Measurements from ENCODE around the gene GSG1L.

The GSG1L gene

DNA sequence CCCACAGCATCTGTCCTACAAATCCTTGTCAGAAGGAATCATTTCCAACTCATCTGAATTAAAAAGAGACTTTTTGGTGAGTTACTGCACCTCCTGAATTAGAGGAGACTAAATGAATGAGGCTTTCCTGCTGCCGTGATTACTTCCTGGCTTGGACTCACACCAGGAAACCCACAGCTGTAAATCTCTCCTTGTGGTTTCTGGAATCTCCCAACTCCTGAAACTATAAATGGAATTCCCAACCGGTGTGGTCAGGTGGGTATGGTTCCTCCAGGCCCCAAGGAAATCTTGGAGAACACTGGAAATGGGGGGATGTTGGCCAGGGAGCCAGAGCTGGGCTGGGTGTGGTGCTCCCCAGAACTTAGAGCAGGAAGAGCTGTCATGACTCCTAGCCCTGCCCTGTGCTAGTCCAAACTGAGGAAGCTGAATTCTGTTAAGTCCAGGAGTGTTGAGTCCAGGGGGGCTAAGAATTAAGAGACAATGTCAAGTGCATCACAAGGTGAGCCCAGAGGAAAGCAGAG is 216.4 kb downstream of the GSG1L start:
- TF ChIP-seq EGR1 (IDR thresholded peaks at IDR 0.05) (no peak), RAD21 (IDR thresholded peaks at IDR 0.05; ENCODE audit: low read depth) (no peak), TEAD4 (IDR thresholded peaks at IDR 0.05) (no peak), YY1 (IDR thresholded peaks at IDR 0.05; ENCODE audit: low read depth) (no peak), ZBTB7A (IDR thresholded peaks at IDR 0.05; ENCODE audit: low read depth) (no peak), TAF1 (IDR thresholded peaks at IDR 0.05; ENCODE audit: low read depth) (no peak), CEBPB (IDR thresholded peaks at IDR 0.05) (no peak), CREB1 (IDR thresholded peaks at IDR 0.05; ENCODE audit: low read depth) (no peak), EP300 (IDR thresholded peaks at IDR 0.05; ENCODE audit: borderline replicate concordance) (no peak), NFIC (IDR thresholded peaks at IDR 0.05) (no peak), TCF12 (IDR thresholded peaks at IDR 0.05; ENCODE audit: low read depth) (no peak), FOXM1 (IDR thresholded peaks at IDR 0.05; ENCODE audit: borderline replicate concordance, low read depth) (no peak)
- TF ChIP-seq, protein P1, sequence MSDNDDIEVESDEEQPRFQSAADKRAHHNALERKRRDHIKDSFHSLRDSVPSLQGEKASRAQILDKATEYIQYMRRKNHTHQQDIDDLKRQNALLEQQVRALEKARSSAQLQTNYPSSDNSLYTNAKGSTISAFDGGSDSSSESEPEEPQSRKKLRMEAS (IDR thresholded peaks at IDR 0.05) = no peak
- TF ChIP-seq, protein P2, sequence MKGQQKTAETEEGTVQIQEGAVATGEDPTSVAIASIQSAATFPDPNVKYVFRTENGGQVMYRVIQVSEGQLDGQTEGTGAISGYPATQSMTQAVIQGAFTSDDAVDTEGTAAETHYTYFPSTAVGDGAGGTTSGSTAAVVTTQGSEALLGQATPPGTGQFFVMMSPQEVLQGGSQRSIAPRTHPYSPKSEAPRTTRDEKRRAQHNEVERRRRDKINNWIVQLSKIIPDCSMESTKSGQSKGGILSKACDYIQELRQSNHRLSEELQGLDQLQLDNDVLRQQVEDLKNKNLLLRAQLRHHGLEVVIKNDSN (IDR thresholded peaks at IDR 0.05) = no peak
- TF ChIP-seq, protein P3, sequence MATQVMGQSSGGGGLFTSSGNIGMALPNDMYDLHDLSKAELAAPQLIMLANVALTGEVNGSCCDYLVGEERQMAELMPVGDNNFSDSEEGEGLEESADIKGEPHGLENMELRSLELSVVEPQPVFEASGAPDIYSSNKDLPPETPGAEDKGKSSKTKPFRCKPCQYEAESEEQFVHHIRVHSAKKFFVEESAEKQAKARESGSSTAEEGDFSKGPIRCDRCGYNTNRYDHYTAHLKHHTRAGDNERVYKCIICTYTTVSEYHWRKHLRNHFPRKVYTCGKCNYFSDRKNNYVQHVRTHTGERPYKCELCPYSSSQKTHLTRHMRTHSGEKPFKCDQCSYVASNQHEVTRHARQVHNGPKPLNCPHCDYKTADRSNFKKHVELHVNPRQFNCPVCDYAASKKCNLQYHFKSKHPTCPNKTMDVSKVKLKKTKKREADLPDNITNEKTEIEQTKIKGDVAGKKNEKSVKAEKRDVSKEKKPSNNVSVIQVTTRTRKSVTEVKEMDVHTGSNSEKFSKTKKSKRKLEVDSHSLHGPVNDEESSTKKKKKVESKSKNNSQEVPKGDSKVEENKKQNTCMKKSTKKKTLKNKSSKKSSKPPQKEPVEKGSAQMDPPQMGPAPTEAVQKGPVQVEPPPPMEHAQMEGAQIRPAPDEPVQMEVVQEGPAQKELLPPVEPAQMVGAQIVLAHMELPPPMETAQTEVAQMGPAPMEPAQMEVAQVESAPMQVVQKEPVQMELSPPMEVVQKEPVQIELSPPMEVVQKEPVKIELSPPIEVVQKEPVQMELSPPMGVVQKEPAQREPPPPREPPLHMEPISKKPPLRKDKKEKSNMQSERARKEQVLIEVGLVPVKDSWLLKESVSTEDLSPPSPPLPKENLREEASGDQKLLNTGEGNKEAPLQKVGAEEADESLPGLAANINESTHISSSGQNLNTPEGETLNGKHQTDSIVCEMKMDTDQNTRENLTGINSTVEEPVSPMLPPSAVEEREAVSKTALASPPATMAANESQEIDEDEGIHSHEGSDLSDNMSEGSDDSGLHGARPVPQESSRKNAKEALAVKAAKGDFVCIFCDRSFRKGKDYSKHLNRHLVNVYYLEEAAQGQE (IDR thresholded peaks at IDR 0.05; ENCODE audit: low read depth) = no peak

DNA sequence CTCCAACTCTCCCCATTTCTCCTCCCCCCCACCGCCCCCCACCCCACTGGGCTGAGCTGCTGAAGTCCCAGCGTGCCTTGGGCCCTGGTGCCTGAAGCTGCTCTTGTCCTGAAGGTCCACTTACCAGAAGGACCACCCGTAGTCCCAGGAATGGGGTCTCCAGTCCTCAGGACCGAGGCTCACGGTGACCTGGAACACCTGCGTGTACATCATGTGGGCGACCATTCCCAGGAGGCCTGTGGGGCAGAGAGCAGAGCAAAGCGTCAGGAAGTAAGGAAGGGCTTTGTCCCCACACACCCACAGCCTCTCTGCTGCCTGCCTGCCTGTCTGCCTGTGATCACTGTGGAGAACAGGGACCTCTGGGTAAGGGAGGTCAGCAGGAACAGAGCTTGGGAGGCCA is 218.7 kb downstream of the GSG1L start:
- no peak for TF ChIP-seq EGR1 (IDR thresholded peaks at IDR 0.05)
- no peak for TF ChIP-seq TEAD4 (IDR thresholded peaks at IDR 0.05)
- TF ChIP-seq TCF12 (IDR thresholded peaks at IDR 0.05; ENCODE audit: low read depth) = no peak
- no peak for TF ChIP-seq FOXM1 (IDR thresholded peaks at IDR 0.05; ENCODE audit: borderline replicate concordance, low read depth)
- no peak for TF ChIP-seq CEBPB (IDR thresholded peaks at IDR 0.05)

DNA sequence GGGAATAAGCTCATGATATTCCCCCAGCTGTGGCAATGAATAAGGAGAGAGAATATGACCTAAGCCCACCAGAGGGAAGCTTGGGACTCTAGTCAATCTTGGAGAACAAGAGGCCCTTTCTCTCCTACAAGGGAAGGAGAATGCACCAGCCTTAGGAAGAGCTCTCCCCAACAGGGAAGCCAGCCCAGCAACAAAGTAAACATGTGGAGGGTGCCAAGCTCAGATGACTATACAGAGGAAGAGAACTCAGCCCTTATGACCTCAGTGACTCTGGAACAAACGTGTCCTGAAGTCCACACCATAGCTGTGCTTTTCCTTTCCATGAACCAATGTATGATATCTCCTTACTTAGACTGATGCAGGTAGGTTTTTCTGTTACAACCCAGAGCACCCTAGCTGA is 219.7 kb downstream of the GSG1L start:
- TF ChIP-seq EGR1 (IDR thresholded peaks at IDR 0.05) (no peak), NFIC (IDR thresholded peaks at IDR 0.05) (no peak), EP300 (IDR thresholded peaks at IDR 0.05; ENCODE audit: borderline replicate concordance) (no peak), CEBPB (IDR thresholded peaks at IDR 0.05) (no peak), ZBTB7A (IDR thresholded peaks at IDR 0.05; ENCODE audit: low read depth) (no peak), RAD21 (IDR thresholded peaks at IDR 0.05; ENCODE audit: low read depth) (no peak), YY1 (IDR thresholded peaks at IDR 0.05; ENCODE audit: low read depth) (no peak), FOXM1 (IDR thresholded peaks at IDR 0.05; ENCODE audit: borderline replicate concordance, low read depth) (no peak), TAF1 (IDR thresholded peaks at IDR 0.05; ENCODE audit: low read depth) (no peak), TEAD4 (IDR thresholded peaks at IDR 0.05) (no peak), CREB1 (IDR thresholded peaks at IDR 0.05; ENCODE audit: low read depth) (no peak), TCF12 (IDR thresholded peaks at IDR 0.05; ENCODE audit: low read depth) (no peak)
- TF ChIP-seq, protein P1 (IDR thresholded peaks at IDR 0.05) = no peak
- TF ChIP-seq, protein P3 (IDR thresholded peaks at IDR 0.05; ENCODE audit: low read depth) = no peak
- TF ChIP-seq, protein P2 (IDR thresholded peaks at IDR 0.05) = no peak

DNA sequence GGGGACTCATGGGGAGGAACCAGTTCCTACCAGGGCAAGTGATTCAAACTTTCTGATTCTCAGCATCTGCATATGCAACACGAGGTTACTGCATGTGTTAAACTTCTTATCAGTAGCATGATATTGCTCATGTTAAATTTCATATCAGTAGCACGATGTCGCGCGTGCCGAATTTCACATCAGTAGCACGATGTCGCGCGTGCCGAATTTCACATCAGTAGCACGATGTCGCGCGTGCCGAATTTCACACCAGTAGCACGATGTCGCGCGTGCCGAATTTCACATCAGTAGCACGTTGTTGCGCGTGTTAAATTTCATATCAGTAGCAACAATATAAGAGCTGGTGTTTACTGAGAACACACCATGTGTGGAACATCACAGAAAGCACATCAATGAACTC is 221.6 kb downstream of the GSG1L start:
- TF ChIP-seq TEAD4 (IDR thresholded peaks at IDR 0.05) (no peak), NFIC (IDR thresholded peaks at IDR 0.05) (no peak), EGR1 (IDR thresholded peaks at IDR 0.05) (no peak), ZBTB7A (IDR thresholded peaks at IDR 0.05; ENCODE audit: low read depth) (no peak), RAD21 (IDR thresholded peaks at IDR 0.05; ENCODE audit: low read depth) (no peak), TAF1 (IDR thresholded peaks at IDR 0.05; ENCODE audit: low read depth) (no peak), CEBPB (IDR thresholded peaks at IDR 0.05) (no peak), FOXM1 (IDR thresholded peaks at IDR 0.05; ENCODE audit: borderline replicate concordance, low read depth) (no peak), CREB1 (IDR thresholded peaks at IDR 0.05; ENCODE audit: low read depth) (no peak), YY1 (IDR thresholded peaks at IDR 0.05; ENCODE audit: low read depth) (no peak), TCF12 (IDR thresholded peaks at IDR 0.05; ENCODE audit: low read depth) (no peak), EP300 (IDR thresholded peaks at IDR 0.05; ENCODE audit: borderline replicate concordance) (no peak)
- TF ChIP-seq, protein P3 (IDR thresholded peaks at IDR 0.05; ENCODE audit: low read depth) = no peak
- TF ChIP-seq, protein P2 (IDR thresholded peaks at IDR 0.05) = no peak
- TF ChIP-seq, protein P1 (IDR thresholded peaks at IDR 0.05) = no peak
